Stimulated activated CD8-positive, alpha-beta memory T cell treated with anti-CD3 and anti-CD28 coated beads, Interleukin-12 subunit alpha, Interleukin-12 subunit beta, amount 100 ng/mL, for 24 hours (primary cell): Measurements from ENCODE around the gene ARMC5.
"Not testable (repeated sequence)": the region's sequence is repeated elsewhere in the genome, so short reads cannot be mapped to it uniquely, and the experiment has no call there.

ENCODE experiments used
- DNase-seq: peaks from one replicate; pipeline ENCODE4 v3.0.0-alpha.2; 2020; ENCODE audit errors: extremely low read depth

ARMC5 gene

GRCh38 chr16:31477220-31478216 is 18.2 kb downstream of the ARMC5 start:
- DNase-seq = no peak

- no peak for DNase-seq
These were observed 19.7 kb downstream of the ARMC5 start for GRCh38 chr16:31478956-31479355.

GRCh38 chr16:31479751-31480150 is 20.4 kb downstream of the ARMC5 start:
- no peak for DNase-seq

- no peak for DNase-seq
These were observed 21.7 kb downstream of the ARMC5 start for GRCh38 chr16:31480851-31481536.

GRCh38 chr16:31483081-31483480 is 23.8 kb downstream of the ARMC5 start, which contains the start of gene SLC5A2:
Gene SLC5A2 (plus strand): TSS chr16:31483123. CDS start chr16:31483137, 14 bp downstream.
- DNase-seq = no peak

- DNase-seq = not testable (repeated sequence)
These were observed 24.7 kb downstream of the ARMC5 start for GRCh38 chr16:31484048-31484447.

- no peak for DNase-seq
These were observed 25.3 kb downstream of the ARMC5 start for GRCh38 chr16:31484491-31485171.

GRCh38 chr16:31485571-31485970 is 26.3 kb downstream of the ARMC5 start:
- DNase-seq = no peak

GRCh38 chr16:31486045-31486444 is 26.7 kb downstream of the ARMC5 start:
- no peak for DNase-seq

- DNase-seq = no peak
These were observed 27.9 kb downstream of the ARMC5 start for GRCh38 chr16:31487071-31487719.

- DNase-seq = peak; percentile 39
These were observed 28.6 kb downstream of the ARMC5 start for GRCh38 chr16:31487720-31488467.

- DNase-seq = no peak
These were observed 29.4 kb downstream of the ARMC5 start for GRCh38 chr16:31488468-31489297.

GRCh38 chr16:31489298-31489564 is 29.9 kb downstream of the ARMC5 start:
- DNase-seq = no peak

- DNase-seq = no peak
These were observed 30.6 kb downstream of the ARMC5 start for GRCh38 chr16:31489616-31490584.

GRCh38 chr16:31491778-31492418 is 32.6 kb downstream of the ARMC5 start:
- DNase-seq = no peak

GRCh38 chr16:31493506-31494125 is 34.3 kb downstream of the ARMC5 start:
- DNase-seq = no peak

GRCh38 chr16:31496670-31497069 is 37.4 kb downstream of the ARMC5 start:
- DNase-seq = no peak

- DNase-seq = no peak
These were observed 39.2 kb downstream of the ARMC5 start for GRCh38 chr16:31498493-31498892.
